Measurements from ENCODE around the gene MFSD12.
"Not testable (repeated sequence)": the region's sequence is repeated elsewhere in the genome, so short reads cannot be mapped to it uniquely, and the experiment has no call there.

MFSD12 gene

DNA sequence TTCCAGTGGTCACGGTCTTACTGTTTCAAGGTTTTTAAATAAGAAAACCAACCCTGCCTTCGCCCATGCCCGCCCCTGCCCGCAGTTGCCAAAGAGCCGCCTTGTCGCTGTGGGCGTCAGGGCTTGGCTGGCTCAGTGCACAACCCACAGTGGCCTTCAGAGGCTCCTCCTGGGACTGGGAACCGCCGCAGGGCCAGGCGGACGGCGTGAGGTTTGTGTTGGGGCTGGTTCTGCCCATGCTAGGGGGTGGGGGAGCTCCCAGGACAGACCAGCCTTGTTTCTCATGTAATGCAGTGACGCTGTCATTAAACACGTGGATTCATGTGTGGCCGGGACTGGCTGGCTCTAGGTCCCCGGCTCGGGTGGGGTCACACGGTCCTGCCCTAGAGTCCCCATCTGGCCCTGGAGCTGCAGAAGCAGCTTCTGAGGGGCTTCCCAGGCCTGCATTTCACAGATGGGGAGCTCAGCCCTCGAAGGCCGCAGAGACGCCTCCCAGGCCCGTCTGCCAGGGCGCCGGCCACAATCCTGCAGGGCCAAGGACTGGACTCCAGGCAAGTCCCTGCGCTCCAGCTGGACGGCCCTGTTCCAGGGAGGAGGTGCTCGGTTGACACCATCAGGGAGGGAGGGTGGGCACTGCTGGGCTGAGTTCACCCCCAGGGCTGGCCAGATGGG is 20.8 kb downstream of the MFSD12 start:
- DNase-seq, result no peak

GRCh38 chr19:3535981-3536380 is 21.4 kb downstream of the MFSD12 start:
- no peak for DNase-seq

GRCh38 chr19:3535563-3535965 is 21.8 kb downstream of the MFSD12 start:
- no peak for DNase-seq

DNA sequence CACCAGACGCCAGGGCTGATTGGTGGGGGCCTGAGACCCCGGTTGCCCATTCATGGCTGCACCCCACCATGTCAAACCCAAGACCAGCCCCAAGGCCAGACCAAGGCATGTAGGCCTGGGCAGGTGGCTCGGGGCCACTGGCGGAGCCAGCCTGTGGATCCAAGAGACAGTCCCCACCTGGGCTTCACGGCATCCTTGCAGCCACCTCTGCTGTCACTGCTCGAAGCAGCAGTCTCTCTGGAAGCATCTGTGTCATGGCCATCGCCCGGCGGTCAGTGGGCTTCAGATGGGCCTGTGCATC is 22.2 kb downstream of the MFSD12 start:
- DNase-seq, result no peak

DNA sequence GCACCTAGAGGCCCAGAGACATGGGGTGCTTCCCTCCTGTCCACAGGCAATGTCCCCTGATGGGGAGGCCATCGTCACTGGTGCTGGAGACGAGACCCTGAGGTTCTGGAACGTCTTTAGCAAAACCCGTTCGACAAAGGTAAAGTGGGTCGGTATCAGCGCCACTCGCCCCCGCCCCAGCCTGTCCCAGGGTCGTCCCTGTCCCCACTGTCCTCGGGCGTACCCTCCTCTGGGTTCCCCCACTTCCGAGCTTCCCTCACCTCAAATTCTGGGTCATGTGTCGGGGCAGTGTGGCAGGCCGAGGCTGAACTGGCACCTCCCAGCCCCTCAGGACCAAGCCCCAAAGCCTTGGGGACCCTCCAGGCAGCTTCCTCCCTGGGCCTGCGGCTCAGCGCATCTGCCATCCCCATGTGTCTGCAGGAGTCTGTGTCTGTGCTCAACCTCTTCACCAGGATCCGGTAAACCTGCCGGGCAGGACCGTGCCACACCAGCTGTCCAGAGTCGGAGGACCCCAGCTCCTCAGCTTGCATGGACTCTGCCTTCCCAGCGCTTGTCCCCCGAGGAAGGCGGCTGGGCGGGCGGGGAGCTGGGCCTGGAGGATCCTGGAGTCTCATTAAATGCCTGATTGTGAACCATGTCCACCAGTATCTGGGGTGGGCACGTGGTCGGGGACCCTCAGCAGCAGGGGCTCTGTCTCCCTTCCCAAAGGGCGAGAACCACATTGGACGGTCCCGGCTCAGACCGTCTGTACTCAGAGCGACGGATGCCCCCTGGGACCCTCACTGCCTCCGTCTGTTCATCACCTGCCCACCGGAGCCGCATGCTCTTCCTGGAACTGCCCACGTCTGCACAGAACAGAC is 22.8 kb downstream of the MFSD12 start:
- no peak for DNase-seq

GRCh38 chr19:3533563-3534216 is 23.7 kb downstream of the MFSD12 start:
- DNase-seq, result no peak

DNA sequence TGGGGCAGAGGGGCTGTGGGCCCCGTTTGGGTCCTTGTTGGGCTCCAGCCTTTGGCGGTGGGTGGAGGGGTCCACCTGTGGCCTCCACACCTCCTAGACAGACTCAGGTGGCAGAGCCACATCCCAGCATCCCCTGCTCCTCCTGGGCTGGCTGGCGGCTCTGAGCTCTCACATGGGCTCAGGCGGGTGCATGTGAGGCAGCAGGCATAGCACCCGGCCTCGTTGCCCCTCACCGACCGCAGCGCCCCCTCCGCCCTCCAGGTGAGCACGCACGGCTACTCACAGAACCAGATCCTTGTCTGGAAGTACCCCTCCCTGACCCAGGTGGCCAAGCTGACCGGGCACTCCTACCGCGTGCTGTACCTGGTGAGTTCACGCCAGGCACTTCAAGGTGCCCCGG is 24.4 kb downstream of the MFSD12 start:
- DNase-seq, result no peak

GRCh38 chr19:3532154-3532786 is 25.1 kb downstream of the MFSD12 start:
- DNase-seq, result no peak

GRCh38 chr19:3531716-3532115 is 25.7 kb downstream of the MFSD12 start:
- DNase-seq, result no peak

DNA sequence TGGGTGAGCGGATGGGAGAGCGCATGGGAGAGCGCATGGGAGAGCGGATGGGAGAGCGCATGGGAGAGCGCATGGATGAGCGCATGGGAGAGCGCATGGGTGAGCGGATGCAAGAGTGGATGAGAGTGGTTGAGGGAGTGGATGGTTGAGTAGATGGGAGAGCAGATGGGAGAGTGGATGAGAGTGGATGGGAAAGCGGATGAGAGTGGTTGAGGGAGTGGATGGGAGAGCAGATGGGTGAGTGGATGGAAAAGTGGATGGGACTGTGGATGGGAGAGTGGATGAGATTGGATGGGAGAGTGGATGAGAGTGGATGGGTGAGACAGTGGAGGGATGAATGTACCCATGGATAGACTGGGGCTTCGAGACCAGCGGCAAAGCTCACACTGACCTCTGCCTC is 27.0 kb downstream of the MFSD12 start:
- DNase-seq, result no peak

- DNase-seq, result not testable (repeated sequence)
Measured at GRCh38 chr19:3529299-3529698, 28.1 kb downstream of the MFSD12 start.

DNA sequence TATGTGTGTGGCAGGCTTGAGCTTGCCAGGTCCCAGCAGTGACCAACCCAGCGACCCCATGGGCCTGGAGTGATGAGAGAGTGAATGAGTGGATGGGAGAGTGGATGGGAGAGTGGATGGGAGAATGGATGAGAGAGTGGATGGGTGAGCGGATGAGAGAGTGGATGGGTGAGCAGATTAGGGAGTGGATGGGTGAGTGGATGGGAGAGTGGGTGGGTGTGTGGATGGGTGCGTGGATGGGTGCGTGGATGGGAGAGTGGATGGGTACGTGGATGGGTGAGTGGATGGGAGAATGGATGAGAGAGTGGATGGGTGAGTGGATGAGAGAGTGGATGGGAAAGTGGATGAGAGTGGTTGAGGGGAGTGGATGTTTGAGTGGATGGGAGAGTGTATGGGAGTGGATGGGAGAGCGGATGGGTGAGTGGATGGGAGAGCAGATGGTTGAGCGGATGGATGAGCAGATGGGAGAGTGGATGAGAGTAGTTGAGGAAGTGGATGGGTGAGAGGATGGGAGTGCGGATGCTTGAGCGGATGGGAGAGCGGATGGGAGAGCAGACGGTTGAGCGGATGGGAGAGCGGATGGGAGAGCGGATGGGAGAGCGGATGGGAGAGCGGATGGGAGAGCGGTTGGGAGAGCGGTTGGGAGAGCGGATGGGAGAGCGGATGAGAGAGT is 28.7 kb downstream of the MFSD12 start:
- DNase-seq, result no peak

- no peak for DNase-seq
Measured at GRCh38 chr19:3528080-3528479, 29.3 kb downstream of the MFSD12 start.

DNA sequence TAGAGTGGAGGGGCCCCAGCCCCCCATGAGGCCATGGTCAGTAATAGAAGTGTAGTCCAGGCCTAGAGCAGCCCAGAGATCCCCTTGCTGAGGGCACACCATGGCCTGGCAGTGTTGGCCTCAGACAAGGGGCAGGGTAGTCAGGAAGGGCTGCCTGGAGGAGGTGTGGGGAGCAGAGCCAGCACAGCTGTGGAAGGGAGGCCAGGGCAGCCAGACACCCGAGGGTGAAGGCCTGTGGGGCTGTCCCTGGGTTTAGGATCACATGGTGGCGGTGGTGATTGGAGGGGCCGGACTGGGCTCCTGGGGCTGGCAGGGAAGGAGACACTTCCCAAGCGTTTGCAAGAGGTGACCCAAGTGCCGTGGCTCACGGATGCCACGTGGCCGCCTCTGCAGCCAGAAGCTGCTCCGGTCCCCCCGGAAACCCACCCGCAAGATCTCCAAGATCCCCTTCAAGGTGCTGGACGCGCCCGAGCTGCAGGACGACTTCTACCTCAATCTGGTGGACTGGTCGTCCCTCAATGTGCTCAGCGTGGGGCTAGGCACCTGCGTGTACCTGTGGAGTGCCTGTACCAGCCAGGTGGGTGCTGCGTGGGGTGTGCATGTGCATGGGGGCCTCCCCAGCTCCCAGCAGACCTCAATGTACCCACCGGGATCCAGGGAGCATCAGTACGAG is 30.0 kb downstream of the MFSD12 start:
- DNase-seq, result no peak

GRCh38 chr19:3526507-3527237 is 30.7 kb downstream of the MFSD12 start:
- DNase-seq, result no peak

DNA sequence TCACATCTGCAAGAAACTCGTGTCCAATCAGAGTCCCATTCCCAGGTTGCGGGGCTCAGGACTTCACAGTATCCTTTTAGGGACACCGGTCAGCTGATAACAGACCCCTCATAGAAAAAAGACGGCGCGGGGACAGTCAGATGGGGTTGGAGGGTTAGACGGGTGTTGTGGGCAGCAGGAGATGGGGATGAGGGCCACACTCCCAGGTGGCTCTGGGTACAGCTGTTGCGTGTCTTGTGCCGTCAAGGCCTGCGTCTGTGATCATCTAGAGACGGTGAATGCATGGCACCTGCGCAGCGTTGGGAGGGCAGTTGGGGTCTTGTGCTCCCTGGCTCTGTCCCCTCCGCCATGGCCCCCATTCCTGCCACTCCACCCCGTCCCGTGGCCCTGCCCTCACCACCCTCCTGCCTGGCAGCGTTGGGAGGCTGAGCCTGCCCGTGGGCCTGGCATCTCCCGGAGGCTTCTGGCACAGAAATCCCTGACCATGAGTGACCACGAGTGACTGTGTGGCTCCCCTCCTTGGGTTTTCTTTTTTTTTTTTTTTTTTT is 32.4 kb downstream of the MFSD12 start:
- DNase-seq, result no peak

GRCh38 chr19:3524078-3524842 is 33.1 kb downstream of the MFSD12 start:
- no peak for DNase-seq

GRCh38 chr19:3523361-3524077 is 33.9 kb downstream of the MFSD12 start:
- no peak for DNase-seq

GRCh38 chr19:3522421-3523360 is 34.7 kb downstream of the MFSD12 start:
- no peak for DNase-seq
